GM21529 (cell line): ENCODE measurements around the gene RLF.

Source experiments
- ATAC-seq: cut with Tn5 transposase; IDR thresholded peaks from one replicate; pipeline ENCODE4 v1.9.1; 2021; ENCODE audit not compliant: unreplicated experiment

RLF gene

DNA sequence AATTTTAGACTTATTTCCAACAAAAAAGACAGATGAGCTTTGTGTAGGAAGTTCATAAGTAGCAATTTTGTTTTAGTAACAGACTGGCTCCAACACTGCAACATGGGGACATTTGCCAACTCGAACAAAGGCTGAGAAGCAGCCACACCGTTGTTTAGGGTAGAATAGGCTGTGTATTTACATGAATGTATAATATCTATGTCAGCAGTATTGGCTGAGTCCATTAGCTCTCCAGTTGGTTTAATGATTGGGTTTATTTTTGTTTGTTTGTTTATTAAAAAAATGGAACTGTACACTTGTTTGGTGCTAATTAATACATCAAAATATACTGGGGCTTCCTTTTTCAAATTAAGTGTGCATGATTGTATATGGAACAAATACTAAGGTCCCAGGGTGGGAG lies 79.2 kb downstream of the RLF start:
- no peak for ATAC-seq

DNA sequence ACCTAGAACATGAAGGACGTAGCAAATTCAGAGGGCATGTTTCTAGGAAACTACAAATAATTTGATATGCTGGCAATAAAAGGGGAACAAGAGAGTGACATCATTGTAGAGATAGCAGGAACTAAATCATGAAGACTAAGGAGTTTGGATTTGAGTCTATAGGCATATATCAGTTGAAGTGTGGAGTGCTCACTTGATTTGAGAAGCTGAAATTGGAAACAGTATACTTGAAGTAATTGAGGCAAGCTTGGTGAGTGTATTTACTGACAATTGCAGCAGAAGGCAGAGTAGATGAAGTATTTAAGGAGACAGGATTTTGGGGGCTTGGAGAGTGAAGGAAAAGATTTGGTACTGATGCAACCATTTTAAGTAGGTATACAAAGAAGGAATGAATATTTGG lies 80.2 kb downstream of the RLF start:
- peak; percentile 4 for ATAC-seq

DNA sequence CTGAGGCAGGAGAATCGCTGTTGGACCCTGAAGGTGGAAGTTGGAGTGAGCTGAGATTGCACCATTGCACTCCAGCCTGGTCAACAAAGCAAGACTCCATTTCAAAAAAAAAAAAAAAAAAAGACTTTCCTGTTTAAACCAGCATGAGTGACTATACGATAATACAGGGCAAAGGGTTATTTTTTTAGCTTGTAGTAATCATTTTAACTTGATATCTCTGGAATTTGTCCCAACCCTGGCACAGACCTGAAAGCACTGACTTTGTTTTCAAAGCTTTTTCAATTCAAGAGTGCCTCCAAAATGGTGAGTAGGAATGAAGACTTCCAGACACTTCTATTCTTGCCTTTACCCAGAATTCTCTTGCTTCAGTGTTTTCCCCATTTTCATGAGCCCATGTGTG lies 82.2 kb downstream of the RLF start:
- no peak for ATAC-seq

DNA sequence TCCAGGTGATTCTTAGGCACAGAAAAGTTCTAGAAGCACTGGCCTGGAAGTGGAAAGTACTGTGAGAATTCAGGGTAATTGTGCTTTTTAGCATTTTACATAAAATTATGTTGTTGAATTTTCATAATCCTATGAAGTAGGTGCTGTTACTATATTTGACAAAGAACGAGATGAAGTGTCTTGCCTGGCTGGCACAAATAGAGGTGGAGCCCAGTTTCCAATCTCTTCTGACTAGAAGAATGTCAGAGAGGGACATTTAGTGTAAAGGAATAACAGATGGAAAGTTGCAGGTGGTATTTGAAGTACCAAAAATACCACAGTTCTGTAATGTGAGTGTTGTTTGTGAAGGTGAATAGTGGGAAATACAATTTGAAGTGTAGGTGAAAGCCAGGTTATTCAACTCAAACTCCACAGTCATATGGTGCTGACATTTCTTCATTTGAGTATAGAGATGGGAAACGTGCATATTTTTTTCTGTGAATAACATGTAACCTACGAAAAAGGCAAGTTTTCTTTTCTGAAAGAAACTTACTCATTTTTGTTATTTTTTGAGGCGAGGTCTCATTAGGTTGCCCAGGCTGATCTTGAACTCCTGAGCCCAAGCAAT lies 83.1 kb downstream of the RLF start:
- no peak for ATAC-seq

DNA sequence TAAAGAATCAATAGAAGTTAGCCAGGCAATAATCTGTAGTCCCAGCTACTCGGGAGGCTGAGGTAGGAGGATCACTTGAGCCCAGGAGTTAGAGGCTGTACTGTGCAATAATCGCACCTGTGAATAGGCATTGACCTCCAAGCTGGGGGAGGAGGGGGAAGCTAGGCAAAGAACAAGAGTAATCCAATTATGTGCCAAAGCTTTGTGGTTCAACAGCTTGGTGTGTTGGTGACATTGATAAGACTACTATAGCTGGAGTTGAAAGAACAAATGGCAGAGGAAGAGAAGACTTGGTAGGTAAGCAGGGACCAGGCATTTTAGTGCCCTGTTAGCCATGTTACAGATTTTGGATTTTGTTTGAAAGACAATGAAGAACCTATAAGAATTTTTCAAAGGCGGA lies 84.5 kb downstream of the RLF start:
- ATAC-seq: no peak

DNA sequence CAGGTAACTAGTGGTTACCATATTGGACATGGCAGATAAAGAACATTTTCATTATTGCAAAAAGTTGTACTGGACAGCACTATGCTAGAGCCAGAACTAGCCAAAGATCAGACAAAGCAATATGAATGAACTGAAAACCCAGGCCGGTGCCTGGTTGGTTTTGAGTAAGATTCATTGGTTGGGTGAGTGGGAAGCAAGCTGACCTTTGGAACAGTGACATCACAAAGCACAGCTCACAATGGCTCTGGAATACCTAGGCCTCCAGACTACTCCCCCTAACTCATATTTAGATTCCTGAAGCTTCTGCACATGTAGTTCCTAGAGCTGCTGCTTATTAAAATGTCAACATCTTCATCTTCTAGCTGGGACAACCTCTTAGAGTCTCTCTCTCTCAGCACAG lies 86.5 kb downstream of the RLF start, which contains the start of gene TMCO2:
Gene TMCO2 (plus strand): TSS at position 283 of the 400 bp plus-strand sequence. CDS start 57 bp downstream, at position 340.
- ATAC-seq: no peak

DNA sequence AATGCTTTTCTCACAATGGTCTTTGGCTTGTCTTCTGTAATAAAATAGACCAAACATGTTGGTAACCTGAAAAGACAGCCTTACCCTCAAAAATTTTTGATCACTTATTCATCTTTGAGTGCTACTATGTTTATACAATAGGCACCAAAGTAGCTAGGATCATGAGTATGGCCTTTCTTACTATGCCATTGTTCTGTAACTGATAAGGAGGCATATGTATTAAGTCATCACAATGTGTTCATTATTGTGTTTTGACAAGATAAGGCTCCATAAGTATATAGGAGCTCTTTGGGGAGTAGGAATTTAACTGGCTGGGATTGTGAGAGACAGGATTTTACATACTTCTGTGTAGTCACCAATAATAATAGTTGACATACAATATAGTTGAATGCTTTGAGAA lies 87.2 kb downstream of the RLF start:
- no peak for ATAC-seq

DNA sequence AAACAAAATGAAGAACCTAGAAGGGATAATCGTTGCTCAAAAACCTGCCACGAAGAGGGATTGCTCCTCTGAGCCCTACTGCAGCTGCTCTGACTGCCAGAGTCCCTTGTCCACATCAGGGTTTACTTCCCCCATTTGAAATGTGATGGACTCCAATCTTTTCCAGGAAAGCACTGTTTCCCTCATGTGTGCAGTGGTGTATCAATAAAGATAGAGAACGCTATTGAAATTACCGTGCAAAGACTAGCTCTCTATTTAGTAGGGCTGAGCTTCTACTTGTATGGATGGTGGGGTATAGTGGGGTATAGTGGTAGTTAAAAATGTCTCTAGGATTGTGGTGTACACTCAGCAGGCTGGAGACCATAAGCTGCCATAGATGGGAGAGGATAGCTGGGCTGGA lies 90.3 kb downstream of the RLF start:
- ATAC-seq: no peak

DNA sequence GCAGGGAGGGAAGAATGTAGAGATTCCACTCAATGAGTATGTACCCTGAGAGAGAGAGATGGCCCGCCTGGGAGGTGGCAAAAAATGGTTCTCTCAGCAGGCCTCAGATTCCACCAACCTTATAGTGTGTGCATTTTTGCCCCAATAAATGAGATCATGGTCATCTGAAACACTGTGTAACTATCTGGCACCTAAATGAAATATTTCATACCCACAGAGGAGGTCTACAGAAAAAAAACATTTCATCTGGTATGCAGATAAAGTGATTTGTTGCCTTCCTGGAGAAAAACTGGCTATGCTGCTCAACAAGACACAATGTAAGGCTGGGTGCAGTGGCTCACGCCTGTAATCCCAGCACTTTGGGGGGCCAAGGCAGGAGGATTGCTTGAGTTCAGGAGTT lies 91.4 kb downstream of the RLF start:
- no peak for ATAC-seq

DNA sequence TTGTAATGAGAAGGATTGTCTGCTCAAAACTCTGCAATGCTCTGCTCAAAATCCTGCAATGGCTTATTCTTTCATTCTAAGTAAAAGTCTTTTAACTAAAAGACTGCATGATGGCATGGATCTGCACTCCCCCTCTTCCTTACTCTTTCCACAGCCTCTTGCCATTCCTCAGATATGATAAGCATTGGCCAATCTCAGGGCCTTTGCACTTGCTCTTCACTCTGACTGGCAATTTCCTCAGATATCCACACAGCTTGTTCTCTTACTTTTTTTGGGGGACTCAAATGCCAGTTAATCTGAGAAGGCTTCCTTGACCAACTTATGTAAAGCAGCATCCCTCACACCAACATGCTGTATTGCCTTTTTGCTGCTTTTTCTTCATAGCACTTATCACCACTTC lies 94.0 kb downstream of the RLF start:
- ATAC-seq: no peak

DNA sequence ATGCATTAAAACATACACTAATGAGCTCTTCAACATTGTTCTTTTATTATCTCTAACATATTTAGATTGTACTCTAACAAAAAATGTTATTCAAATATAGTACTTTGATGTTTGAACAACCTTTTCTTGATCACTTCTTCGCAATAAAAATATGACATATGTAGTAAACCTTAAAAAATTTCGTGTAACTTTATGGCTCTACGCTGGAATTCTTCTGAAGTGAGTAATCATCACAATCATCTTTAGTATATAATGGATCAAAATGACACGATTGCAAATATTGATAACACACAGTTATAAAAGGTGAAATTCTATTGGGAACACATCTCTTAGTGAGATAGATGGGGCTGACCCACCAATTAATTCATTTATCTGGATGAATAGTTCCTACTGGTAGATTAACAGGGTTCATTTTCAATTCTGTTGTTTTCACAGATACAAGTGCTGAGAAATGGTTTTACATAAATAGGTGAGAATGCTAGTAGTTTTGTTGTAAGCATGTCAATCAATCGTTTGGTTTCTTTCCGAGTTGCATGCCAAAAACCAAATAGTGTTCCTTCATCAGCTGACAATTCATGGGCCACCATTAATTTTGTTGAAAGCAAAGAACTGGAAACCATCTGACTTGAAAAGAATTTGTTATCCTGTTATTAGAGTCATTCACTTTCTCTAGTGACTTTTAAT lies 95.4 kb downstream of the RLF start:
- no peak for ATAC-seq

DNA sequence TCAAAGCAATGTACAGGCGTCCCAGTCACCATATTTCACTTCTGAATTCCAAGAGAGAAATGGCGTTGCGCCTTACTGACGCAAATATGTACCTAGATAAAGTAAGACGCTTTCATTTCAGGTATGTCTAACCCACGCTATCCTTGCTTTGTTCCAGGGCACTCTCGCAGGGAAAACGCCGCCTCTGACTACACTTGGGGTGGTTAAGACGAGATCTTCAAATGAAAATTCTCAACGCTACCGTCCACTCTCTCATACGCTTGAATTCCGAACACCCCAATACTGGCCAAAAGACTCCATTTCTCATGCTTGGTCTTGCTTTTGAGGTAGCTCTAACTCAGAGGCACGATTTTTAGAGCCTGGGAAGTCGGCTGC lies 96.1 kb downstream of the RLF start:
- no peak for ATAC-seq

DNA sequence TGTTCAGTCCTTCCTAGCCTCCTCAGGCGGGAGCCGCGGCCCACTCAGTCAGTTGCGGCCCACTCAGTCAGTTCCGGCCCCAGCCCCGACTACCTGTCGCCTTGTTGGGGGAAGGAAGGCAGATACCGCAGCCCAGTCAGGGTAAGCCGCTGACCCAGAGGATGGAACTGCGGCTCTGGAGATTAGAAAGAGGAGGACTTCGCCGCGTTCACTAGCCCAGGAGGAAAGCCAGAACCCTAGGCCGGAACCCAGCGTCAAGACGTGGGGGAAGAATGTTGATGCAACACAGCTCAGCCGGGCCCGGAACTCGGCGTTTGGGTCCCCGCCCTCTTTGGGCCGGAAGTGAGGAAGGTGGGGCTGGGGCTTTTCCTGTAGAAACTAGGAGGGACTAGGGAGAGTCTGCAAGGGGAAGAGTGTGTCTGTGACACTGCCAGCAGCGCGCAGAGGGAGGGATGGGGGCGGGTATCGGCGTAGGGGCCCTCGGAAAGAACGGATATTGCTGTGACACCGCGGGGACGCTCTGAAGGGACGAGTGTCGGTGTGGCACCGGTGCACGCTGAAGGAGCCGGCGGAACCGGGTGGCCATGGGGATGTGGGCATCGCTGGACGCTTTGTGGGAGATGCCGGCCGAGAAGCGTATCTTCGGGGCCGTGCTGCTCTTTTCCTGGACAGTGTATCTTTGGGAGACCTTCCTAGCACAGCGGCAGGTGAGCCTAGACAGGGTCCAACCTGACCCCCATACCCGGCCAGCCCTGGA lies 96.7 kb downstream of the RLF start, which contains the start of gene ZMPSTE24:
Gene ZMPSTE24 (plus strand): TSS at position 549 of the 757 bp plus-strand sequence. CDS start 36 bp downstream, at position 585.
- ATAC-seq: peak; percentile 94

DNA sequence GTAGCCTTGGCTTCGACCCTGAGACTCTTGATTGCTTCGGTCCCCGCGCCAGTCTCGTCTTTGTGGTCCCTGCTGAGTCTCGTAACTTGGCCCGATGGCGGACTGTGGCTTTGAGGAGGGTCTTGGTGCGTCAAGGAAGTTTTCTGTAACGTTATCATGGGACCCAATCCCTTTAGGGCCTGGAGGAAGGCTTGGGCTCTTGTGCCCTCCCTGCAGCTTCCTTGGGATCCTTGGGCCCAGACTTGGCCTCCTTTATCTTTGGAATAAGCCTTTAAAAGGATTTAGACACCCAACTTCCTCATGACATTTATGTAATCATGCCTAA lies 97.2 kb downstream of the RLF start:
- no peak for ATAC-seq

DNA sequence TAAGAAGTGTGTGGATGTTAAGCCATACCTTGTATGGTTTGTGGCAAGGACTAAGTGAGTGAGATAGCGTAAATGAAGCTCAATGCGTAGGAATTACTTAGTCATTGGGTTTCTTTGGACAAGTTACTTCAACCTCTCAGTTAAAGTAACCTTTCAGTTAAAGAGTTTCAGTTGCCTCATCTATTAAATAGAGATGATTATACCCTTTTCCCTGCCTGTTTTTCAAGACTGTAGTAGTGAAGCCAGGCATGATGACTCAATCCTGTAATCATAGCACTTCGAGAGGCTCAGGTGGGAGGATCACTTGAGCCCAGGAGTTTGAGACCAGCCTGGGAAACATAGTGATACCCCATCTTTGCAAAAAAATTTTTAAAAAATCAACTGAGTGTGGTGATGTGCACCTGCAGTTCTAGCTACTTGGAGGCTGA lies 103.2 kb downstream of the RLF start:
- no peak for ATAC-seq

DNA sequence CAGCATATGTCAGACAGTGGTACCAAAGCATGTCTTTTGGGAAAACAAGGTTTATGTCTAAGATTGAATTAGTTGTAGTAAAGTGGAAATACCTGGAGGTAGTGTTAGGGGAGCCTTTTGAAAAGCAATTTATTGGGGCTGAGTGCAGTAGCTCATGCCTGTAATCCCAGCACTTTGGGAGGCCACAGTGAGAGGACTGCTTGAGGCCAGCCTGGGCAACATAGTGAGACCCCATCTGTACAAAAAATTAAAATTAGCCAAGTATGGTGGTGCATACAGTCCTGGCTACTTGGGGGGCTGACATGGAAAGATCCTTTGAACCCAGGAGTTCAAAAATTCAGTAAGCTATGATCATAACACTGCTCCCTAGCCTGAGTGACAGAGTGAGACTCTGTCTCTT lies 104.1 kb downstream of the RLF start:
- no peak for ATAC-seq

DNA sequence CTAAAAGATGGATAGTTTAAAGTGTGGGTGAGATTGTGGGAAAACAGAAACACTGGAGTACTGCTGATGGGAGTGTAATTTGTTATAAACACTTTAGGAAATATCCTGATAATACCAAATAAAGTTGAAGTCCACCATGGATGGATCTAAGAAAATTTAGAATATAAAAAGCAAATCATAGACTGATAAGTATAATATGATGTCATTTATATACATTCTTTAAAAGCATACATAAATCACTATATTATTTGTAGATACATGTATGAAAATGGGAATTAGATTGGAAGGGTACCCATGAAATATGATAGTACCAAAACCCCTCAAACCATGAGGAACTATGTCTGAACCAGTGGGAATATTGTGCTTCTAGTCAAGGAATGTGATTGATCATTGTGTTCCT lies 104.7 kb downstream of the RLF start:
- no peak for ATAC-seq

DNA sequence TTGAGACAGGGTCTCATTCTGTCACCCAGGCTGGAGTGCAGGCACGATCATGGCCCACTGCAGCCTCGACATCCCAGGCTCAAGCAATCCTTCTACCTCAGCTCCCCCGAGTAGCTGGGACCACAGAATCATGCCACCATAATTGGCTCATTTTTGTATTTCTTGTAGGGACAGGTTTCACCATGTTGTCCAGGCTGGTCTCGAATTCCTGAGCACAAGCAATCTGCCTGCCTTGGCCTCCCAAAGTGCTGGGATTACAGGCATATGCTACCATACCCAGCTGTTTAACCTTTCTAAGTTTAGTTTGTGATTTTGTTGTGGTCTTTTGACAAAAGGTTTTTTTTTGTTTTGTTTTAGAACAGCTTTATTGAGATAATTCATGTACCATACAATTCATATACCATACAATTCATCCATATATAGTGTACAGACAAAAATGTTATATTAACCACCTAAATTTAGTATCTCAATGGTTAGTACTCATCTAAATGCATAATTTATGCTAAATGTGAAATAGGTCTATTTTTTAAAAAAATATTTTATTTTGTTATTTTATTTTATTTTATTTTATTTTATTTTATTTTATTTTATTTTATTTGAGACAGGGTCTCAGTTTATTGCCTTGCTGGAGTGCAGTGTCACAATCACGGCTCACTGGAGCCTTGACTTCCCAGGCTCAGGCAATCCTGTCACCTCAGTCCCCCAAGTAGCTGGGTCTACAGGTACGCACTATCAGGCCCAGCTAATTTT lies 105.8 kb downstream of the RLF start:
- ATAC-seq: no peak

DNA sequence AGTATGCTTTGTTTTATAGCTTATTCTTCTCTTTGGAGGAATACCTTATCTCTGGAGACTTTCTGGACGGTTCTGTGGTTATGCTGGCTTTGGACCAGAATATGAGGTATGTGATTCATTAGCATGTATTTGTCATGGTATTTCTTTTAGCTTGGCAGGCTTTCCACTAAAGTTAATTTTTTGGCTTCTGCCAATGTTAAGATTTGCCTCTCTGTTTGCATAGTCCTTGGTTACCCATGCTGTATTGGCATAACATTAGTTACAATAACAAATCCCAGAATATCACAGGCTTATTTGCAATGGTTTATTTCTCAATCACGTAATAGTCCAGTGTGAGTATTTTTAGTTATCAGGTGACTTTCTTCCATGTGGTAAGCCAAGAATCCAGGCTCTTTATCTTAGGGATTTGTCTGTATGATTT lies 106.6 kb downstream of the RLF start:
- no peak for ATAC-seq

DNA sequence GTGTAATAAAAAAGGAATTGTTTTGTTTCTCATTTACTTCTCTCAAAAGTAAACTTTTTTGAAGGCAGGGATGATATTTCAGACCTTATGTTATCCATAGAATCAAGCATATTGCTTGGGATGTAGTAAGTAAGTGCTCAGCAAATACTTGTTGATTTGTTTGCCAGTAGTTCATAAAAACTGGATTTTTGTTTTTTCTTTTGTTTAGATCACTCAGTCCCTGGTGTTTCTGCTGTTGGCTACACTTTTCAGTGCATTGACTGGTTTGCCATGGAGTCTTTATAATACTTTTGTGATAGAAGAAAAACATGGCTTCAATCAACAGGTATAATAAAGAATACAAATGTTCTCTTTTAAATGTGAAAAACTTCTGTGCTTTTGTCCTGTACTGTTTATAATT lies 107.0 kb downstream of the RLF start:
- no peak for ATAC-seq

DNA sequence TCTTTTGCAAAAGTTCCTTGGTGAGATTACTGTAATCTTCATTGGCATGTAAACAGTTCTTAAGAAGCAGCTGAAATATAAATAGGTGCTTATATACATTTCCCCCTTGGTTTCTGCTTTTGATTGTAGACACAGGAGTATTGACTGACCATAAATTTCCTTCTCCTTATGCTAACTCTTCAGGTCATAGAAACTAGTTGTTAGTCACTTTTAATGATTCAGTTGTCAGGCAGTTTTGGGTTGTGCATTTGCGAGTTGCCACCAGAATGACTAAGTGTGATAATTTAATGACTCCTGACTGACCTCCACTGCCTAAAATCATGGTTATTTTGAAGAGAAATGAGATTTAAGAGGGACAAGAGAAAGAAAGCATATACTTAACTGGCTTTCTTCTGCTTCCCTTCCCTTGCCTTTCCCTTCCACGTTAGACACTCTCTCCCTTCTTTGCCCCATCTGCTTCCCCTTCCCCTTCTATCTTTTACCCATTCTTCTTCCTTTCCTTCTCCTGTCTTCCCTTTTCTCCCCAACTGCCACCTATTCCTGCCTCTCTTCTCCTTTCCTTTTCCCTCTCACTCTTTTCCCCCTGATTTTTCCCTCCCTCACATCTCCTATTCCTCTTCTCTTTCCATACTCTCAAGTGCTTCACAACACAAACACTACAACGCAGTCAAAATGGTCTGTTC lies 109.1 kb downstream of the RLF start:
- no peak for ATAC-seq
